ENCODE measurements around the gene VSTM4. TPM values are rescaled to one million over a fixed set of nuclear protein-coding genes. Genes with fewer than 3 reads are reported as not detected.

The VSTM4 gene
- total RNA-seq, 1 experiment from 2014 or later = 0.07 TPM

- Histone ChIP-seq H3K4me3 (replicated peaks in 1 of 2; ENCODE audit: low read depth in 1 of 2, low read length in 2 of 2) (no peak overlapping the region), H3K79me2 (ENCODE audit: insufficient read depth, low read length) (no peaks in the 10 kb centered on the region), H3K36me3 (ENCODE audit: control insufficient read depth in 1 of 2, insufficient read depth in 2 of 2, low read length in 2 of 2) (no peaks in the 10 kb centered on the region), H3K4me2 (ENCODE audit: low read length) (no peak overlapping the region), H3K9me2 (ENCODE audit: insufficient read depth) (no peaks in the 10 kb centered on the region), H3K4me1 (ENCODE audit: control insufficient read depth in 1 of 2, insufficient read depth in 2 of 2, low read length in 2 of 2) (no peaks in the 10 kb centered on the region), H3K27ac (ENCODE audit: low read depth, low read length) (no peak overlapping the region), H3K9ac (ENCODE audit: low read length) (no peak overlapping the region), H3K9me3 (ENCODE audit: control insufficient read depth in 1 of 2, insufficient read depth in 1 of 2, low read depth in 1 of 2, low read length in 2 of 2) (no peaks in the 10 kb centered on the region), H2AFZ (ENCODE audit: low read depth, low read length, poor library complexity, severe bottlenecking) (no peak overlapping the region), H3K27me3 (ENCODE audit: insufficient read depth, low read length) (peaks cover 37% of the 10 kb centered on the region), H4K20me1 (ENCODE audit: insufficient read depth) (no peaks in the 10 kb centered on the region)
- RAD21 ChIA-PET (ENCODE audit: low non-redundant PET in 1 of 2, low total read pairs in 2 of 2, uncharacterized antibody in 2 of 2, unreplicated experiment in 2 of 2) = no interaction called here
- POLR2A ChIA-PET = no interaction called here
- no peak for TF ChIP-seq YY1 (IDR thresholded peaks at IDR 0.05; ENCODE audit: extremely low read depth, insufficient replicate concordance, low read depth, low read length)
- no peak for TF ChIP-seq EGR1 (IDR thresholded peaks at IDR 0.05; ENCODE audit: low read depth)
- no peak for TF ChIP-seq POLR2A (IDR thresholded peaks at IDR 0.05; ENCODE audit: borderline replicate concordance, extremely low read depth, insufficient read depth, insufficient read length)
- TF ChIP-seq RAD21 (IDR thresholded peaks at IDR 0.05; ENCODE audit: low read depth) = no peak
- no peak for TF ChIP-seq EZH2phosphoT487 (IDR thresholded peaks at IDR 0.05; ENCODE audit: borderline replicate concordance)
- no peak for TF ChIP-seq EZH2 (IDR thresholded peaks at IDR 0.05)
- TF ChIP-seq FOSL1 (IDR thresholded peaks at IDR 0.05; ENCODE audit: low read depth) = no peak
- TF ChIP-seq ZNF274 (IDR thresholded peaks at IDR 0.05; ENCODE audit: low read depth, low read length) = no peak
- no peak for TF ChIP-seq REST (IDR thresholded peaks at IDR 0.05; ENCODE audit: low read depth)
- intact Hi-C loops (cut with micrococcal nuclease) = no loop called here
- ATAC-seq = no peak
- no peak for DNase-seq (ENCODE audit: low read depth, low spot score)
- BruUV-seq (replicated peaks) = no TSS peak
- CTCF ChIA-PET = no interaction called here
Measured at GRCh38 chr10:49118430-49119074, 3.2 kb upstream of the VSTM4 start.
